H1 (cell line): Measurements from ENCODE around the gene CPE. TPM values are rescaled to one million over a fixed set of nuclear protein-coding genes. Genes with fewer than 3 reads are reported as not detected.
"Not testable (repeated sequence)": the region's sequence is repeated elsewhere in the genome, so short reads cannot be mapped to it uniquely, and the experiment has no call there.

ENCODE experiments used
- CTCF ChIA-PET: fragments of 300-600 bp; sonication (Branson Sonifier 250); formaldehyde crosslinking; loops from one replicate; lab custom pipeline; 2021; ENCODE audit not compliant: partially characterized antibody; lab: Charles Lee
- POLR2A ChIA-PET: fragments of 300-600 bp; sonication (Branson Sonifier 250); formaldehyde crosslinking; loops from one replicate; lab custom pipeline; 2021; ENCODE audit warnings: inconsistent platforms; ENCODE audit not compliant: partially characterized antibody; lab: Charles Lee
- DNase-seq, 2 experiments: peaks; one replicate each; pipeline versions ENCODE4 v3.0.0 to v3.0.0-alpha.2; 2010 to 2022; ENCODE audit warnings: low spot score in 2 of 2, low read depth in 1 of 2, mixed read lengths in 1 of 2
- FAIRE-seq: peaks from 2 replicates; lab custom pipeline; 2011; peaks lifted over from hg19 to GRCh38; lab: Jason Lieb, UNC
- H2AFZ ChIP-seq: 2 replicates; pipeline ENCODE4 v1.8.1; 2012; ENCODE audit warnings: low read length, inconsistent platforms
- H2AK5ac ChIP-seq: 2 replicates; pipeline ENCODE4 v1.6.1; 2013; ENCODE audit warnings: low read depth, low read length
- H2BK120ac ChIP-seq: replicated peaks from 2 replicates; pipeline ENCODE3; 2013; ENCODE audit warnings: low read depth, low read length, inconsistent platforms
- H2BK12ac ChIP-seq: 2 replicates; pipeline ENCODE4 v1.6.1; 2013; ENCODE audit warnings: low read depth, low read length
- H2BK15ac ChIP-seq: 2 replicates; pipeline ENCODE4 v1.6.1; 2013; ENCODE audit warnings: low read length
- H2BK20ac ChIP-seq: 2 replicates; pipeline ENCODE4 v1.6.1; 2013; ENCODE audit warnings: low read length
- H2BK5ac ChIP-seq: 2 replicates; pipeline ENCODE4 v1.6.1; 2013; ENCODE audit warnings: low read depth, low read length
- H3K14ac ChIP-seq: 2 replicates; pipeline ENCODE4 v1.6.1; 2013; ENCODE audit warnings: inconsistent platforms; ENCODE audit not compliant: insufficient read length
- H3K18ac ChIP-seq: 2 replicates; pipeline ENCODE4 v1.6.1; 2013; ENCODE audit warnings: low read length; ENCODE audit errors: extremely low read depth
- H3K23ac ChIP-seq: 2 replicates; pipeline ENCODE4 v1.6.1; 2013; ENCODE audit warnings: inconsistent platforms; ENCODE audit not compliant: insufficient read length
- H3K23me2 ChIP-seq: 2 replicates; pipeline ENCODE4 v1.6.1; 2013; ENCODE audit warnings: low read depth, low read length
- H3K27ac ChIP-seq: 2 replicates; pipeline ENCODE4 v1.6.1; 2011; ENCODE audit warnings: low read depth, low read length, inconsistent platforms
- H3K27me3 ChIP-seq, 4 experiments: replicated peaks in 1 of 4; 1 replicate in 1 of 4; 2 replicates in 3 of 4; pipeline versions ENCODE4 v1.6.1 to v1.8.1; 2011 to 2013; ENCODE audit warnings: low read length in 3 of 4, mild to moderate bottlenecking in 3 of 4, inconsistent platforms in 2 of 4, mixed read lengths in 2 of 4, moderate library complexity in 1 of 4; ENCODE audit not compliant: control insufficient read depth in 3 of 4, insufficient read depth in 3 of 4; ENCODE audit errors: extremely low read depth in 1 of 4
- H3K36me3 ChIP-seq, 4 experiments: 2 replicates each; pipeline versions ENCODE4 v1.6.1 to v1.8.1; 2011 to 2013; ENCODE audit warnings: mild to moderate bottlenecking in 4 of 4, low read length in 3 of 4, moderate library complexity in 2 of 4, control low read depth in 1 of 4, inconsistent platforms in 1 of 4; ENCODE audit not compliant: insufficient read depth in 4 of 4, control insufficient read depth in 2 of 4
- H3K4ac ChIP-seq: replicated peaks from 2 replicates; pipeline ENCODE3; 2013; ENCODE audit warnings: low read length, low read depth, mixed read lengths, inconsistent platforms; ENCODE audit not compliant: insufficient read length
- H3K4me1 ChIP-seq, 4 experiments: replicated peaks in 1 of 4; 1 replicate in 1 of 4; 2 replicates in 3 of 4; pipeline versions ENCODE4 v1.6.1 to v1.8.1; 2011 to 2013; ENCODE audit warnings: low read length in 3 of 4, inconsistent platforms in 2 of 4, mixed read lengths in 1 of 4; ENCODE audit not compliant: insufficient read depth in 4 of 4, control insufficient read depth in 3 of 4
- H3K4me2 ChIP-seq, 2 experiments: 2 replicates each; pipeline versions ENCODE4 v1.6.1 to v1.8.1; 2011 to 2013; ENCODE audit warnings: low read depth in 2 of 2, low read length in 2 of 2, control low read depth in 1 of 2, inconsistent platforms in 1 of 2, mild to moderate bottlenecking in 1 of 2; ENCODE audit not compliant: insufficient read depth in 1 of 2
- H3K4me3 ChIP-seq, 4 experiments: fragments of 200-600, 300-600 bp in 1 of 4; sonication (generic), shearing (Covaris generic), sonication (Bioruptor Twin) in 1 of 4; 2 replicates each; pipeline versions ENCODE4 v1.5.1 to v1.8.1; 2011 to 2016; ENCODE audit warnings: low read length in 4 of 4, low read depth in 3 of 4, control low read depth in 2 of 4, inconsistent platforms in 2 of 4, mild to moderate bottlenecking in 2 of 4, mixed read lengths in 1 of 4, moderate library complexity in 1 of 4; ENCODE audit not compliant: insufficient read depth in 2 of 4; ENCODE audit errors: extremely low read depth in 1 of 4
- H3K56ac ChIP-seq: replicated peaks from 2 replicates; pipeline ENCODE3; 2013; ENCODE audit warnings: low read depth, mild to moderate bottlenecking, mixed read lengths, low read length, inconsistent platforms; ENCODE audit not compliant: insufficient read length
- H3K79me1 ChIP-seq: 2 replicates; pipeline ENCODE4 v1.6.1; 2013; ENCODE audit warnings: low read depth, low read length, control low read depth
- H3K79me2 ChIP-seq, 2 experiments: 2 replicates each; pipeline versions ENCODE4 v1.6.1 to v1.8.1; 2012 to 2013; ENCODE audit warnings: low read length in 2 of 2, mild to moderate bottlenecking in 2 of 2, inconsistent platforms in 1 of 2; ENCODE audit not compliant: insufficient read depth in 2 of 2, control insufficient read depth in 1 of 2
- H3K9ac ChIP-seq, 4 experiments: replicated peaks in 1 of 4; 1 replicate in 1 of 4; 2 replicates in 3 of 4; pipeline versions ENCODE4 v1.6.1 to v1.8.1; 2011 to 2013; ENCODE audit warnings: low read depth in 3 of 4, low read length in 3 of 4, control low read depth in 2 of 4, mild to moderate bottlenecking in 2 of 4, moderate library complexity in 2 of 4, inconsistent platforms in 1 of 4; ENCODE audit errors: extremely low read depth in 1 of 4
- H3K9me3 ChIP-seq, 2 experiments: 2 replicates each; pipeline versions ENCODE4 v1.6.1 to v1.8.1; 2012 to 2013; ENCODE audit warnings: mild to moderate bottlenecking in 2 of 2, moderate library complexity in 2 of 2, control low read depth in 1 of 2, inconsistent platforms in 1 of 2, low read depth in 1 of 2, low read length in 1 of 2, mixed read lengths in 1 of 2; ENCODE audit not compliant: insufficient read depth in 2 of 2
- H4K20me1 ChIP-seq, 2 experiments: replicated peaks in 1 of 2; 2 replicates each; pipeline versions ENCODE3 to v1.8.1; 2011 to 2013; ENCODE audit warnings: inconsistent platforms in 2 of 2, low read length in 2 of 2, mild to moderate bottlenecking in 1 of 2; ENCODE audit not compliant: insufficient read depth in 2 of 2, control insufficient read depth in 1 of 2
- H4K5ac ChIP-seq: 2 replicates; pipeline ENCODE4 v1.6.1; 2013; ENCODE audit warnings: low read length, low read depth, mixed read lengths, inconsistent platforms; ENCODE audit not compliant: insufficient read length
- H4K8ac ChIP-seq: 2 replicates; pipeline ENCODE4 v1.8.0; 2013; ENCODE audit warnings: mild to moderate bottlenecking, moderate library complexity, low read length, inconsistent platforms; ENCODE audit not compliant: insufficient read depth; ENCODE audit errors: extremely low read depth
- H4K91ac ChIP-seq: replicated peaks from 2 replicates; pipeline ENCODE3; 2013; ENCODE audit warnings: low read length, mixed read lengths, inconsistent platforms; ENCODE audit not compliant: insufficient read length
- EP300 ChIP-seq, 2 experiments: IDR thresholded peaks; 1 replicate in 1 of 2; 2 replicates in 1 of 2; pipeline ENCODE4 v1.6.1; 2011 to 2012; ENCODE audit warnings: low read depth in 2 of 2, low read length in 2 of 2, mild to moderate bottlenecking in 2 of 2, borderline replicate concordance in 1 of 2, inconsistent platforms in 1 of 2, moderate library complexity in 1 of 2
- KDM1A ChIP-seq: fragments of 200-600, 300-600 bp; sonication (generic); IDR thresholded peaks from 2 replicates; pipeline ENCODE4 v1.7.1; 2016; ENCODE audit warnings: mild to moderate bottlenecking, low read length, borderline replicate concordance
- SP1 ChIP-seq: IDR thresholded peaks from 2 replicates; pipeline ENCODE4 v1.6.1; 2011; ENCODE audit warnings: low read depth, low read length
- TAF1 ChIP-seq: IDR thresholded peaks from 2 replicates; pipeline ENCODE4 v1.6.1; 2011; ENCODE audit warnings: mild to moderate bottlenecking, low read depth, low read length
- WGBS, 2 experiments: shearing (Covaris generic) in 1 of 2; methylation state at CpG; one replicate each; pipeline versions ENCODE4 v1.1.6 to v1.1.7; 2013 to 2015; ENCODE audit warnings: low lambda C conversion rate in 2 of 2, mixed read lengths in 2 of 2, inconsistent platforms in 1 of 2, low coverage in 1 of 2, missing lambda C conversion rate in 1 of 2; ENCODE audit not compliant: insufficient replicate concordance in 2 of 2, insufficient coverage in 1 of 2, insufficient read length in 1 of 2; ENCODE audit errors: extremely low coverage in 1 of 2, missing lambda C conversion rate in 1 of 2; 5-methylcytosine and 5-hydroxymethylcytosine counted together
- polyA plus RNA-seq, 7 experiments: library from polyadenylated mRNA; depleted of rRNA in 3 of 7; stranded (reverse) in 5 of 7; unstranded in 2 of 7; fragments of >200 nt in 5 of 7; fragments of 200-250 nt in 2 of 7; gene quantifications; 1 replicate in 5 of 7; 2 replicates in 1 of 7; 4 replicates in 1 of 7; pipeline versions ENCODE4 v1.2.1 to v1.2.3, GENCODE V29; 2011 to 2013; ENCODE audit warnings: missing spikeins in 2 of 7, mixed read lengths in 2 of 7
- total RNA-seq: library from RNA; stranded (reverse); fragmentation: NEBNext Ultra II Directional; extraction: Animal tissue kit (Norgen Biotek cat#: 25700); gene quantifications from 2 replicates; pipeline ENCODE4 v1.2.1, GENCODE V29; 2021

The CPE gene
- total and polyA plus RNA-seq, 2 of the 8 experiments (the other 6 are each of a cell fraction or from before 2014, with no cell fraction given), result 9.4 to 10.2 TPM

GRCh38 chr4:165489786-165490185, 111.0 kb downstream of the CPE start (continued):
- TF ChIP-seq TAF1 (no peak), KDM1A (no peak), EP300 (IDR thresholded peaks at IDR 0.05; ENCODE audit: borderline replicate concordance in 1 of 2, low read depth in 2 of 2, low read length in 2 of 2) (no peak), SP1 (no peak)

GRCh38 chr4:165492583-165492982, 113.8 kb downstream of the CPE start:
- H3K27me3 ChIP-seq, H2BK120ac ChIP-seq, H4K5ac ChIP-seq, H4K91ac ChIP-seq, H3K9ac ChIP-seq, FAIRE-seq, H3K56ac ChIP-seq, H3K79me2 ChIP-seq, H3K36me3 ChIP-seq, H2AFZ ChIP-seq, H2BK5ac ChIP-seq, H3K23me2 ChIP-seq, H3K79me1 ChIP-seq, H3K4me3 ChIP-seq, POLR2A ChIA-PET, H3K4me1 ChIP-seq, DNase-seq, H3K4ac ChIP-seq, H3K18ac ChIP-seq, H3K27ac ChIP-seq, H3K9me3 ChIP-seq, H3K23ac ChIP-seq, H4K8ac ChIP-seq, H3K14ac ChIP-seq, H2BK20ac ChIP-seq, H4K20me1 ChIP-seq, H2BK12ac ChIP-seq, H2AK5ac ChIP-seq, H2BK15ac ChIP-seq, H3K4me2 ChIP-seq: not testable (repeated sequence)
- CTCF ChIA-PET, result interaction anchor here (1.0 to 3.8 kb wide), 23 partner anchors 8 to 981 kb away, joined by 3 to 22 read pairs (median 5); no protein-coding TSS in a partner anchor
- 88% methylated on average over 6 of the region's 6 CpGs; no CpG with 5 or more reads in 1 of the 2 experiments for WGBS, 2 experiments
